Neural cell (in vitro differentiated cells): ENCODE measurements around the gene GABRR1. TPM values are rescaled to one million over a fixed set of nuclear protein-coding genes. Genes with fewer than 3 reads are reported as not detected.

Source experiments
- H2AFZ ChIP-seq: fragments of 200-600, 300-800 bp; sonication (generic), shearing (Covaris generic); 2 replicates; pipeline ENCODE4 v1.6.0; 2014; ENCODE audit warnings: low read depth, mild to moderate bottlenecking, antibody characterized with exemption, low read length, moderate library complexity
- H3F3A ChIP-seq: fragments of 200-600 bp; shearing (Covaris generic); 2 replicates; pipeline ENCODE4 v1.6.1; 2016; ENCODE audit warnings: mild to moderate bottlenecking, moderate library complexity, mixed read lengths, antibody characterized with exemption, low read length; ENCODE audit not compliant: insufficient read depth, poor library complexity, severe bottlenecking
- H3K27ac ChIP-seq: fragments of 200-600, 300-800 bp; sonication (generic), shearing (Covaris generic); 2 replicates; pipeline ENCODE4 v1.5.1; 2014; ENCODE audit warnings: mild to moderate bottlenecking, low read length, moderate library complexity
- H3K27me3 ChIP-seq: fragments of 300-800, 200-600 bp; sonication (generic), shearing (Covaris generic); 2 replicates; pipeline ENCODE4 v1.6.0; 2014; ENCODE audit warnings: mild to moderate bottlenecking, low read depth, low read length, moderate library complexity; ENCODE audit not compliant: insufficient read depth
- H3K36me3 ChIP-seq: fragments of 300-800, 200-600 bp; sonication (generic), shearing (Covaris generic); 2 replicates; pipeline ENCODE4 v1.5.1; 2014; ENCODE audit warnings: mild to moderate bottlenecking, antibody characterized with exemption, low read length, moderate library complexity; ENCODE audit not compliant: insufficient read depth
- H3K4me2 ChIP-seq: fragments of 300-800, 200-600 bp; sonication (generic), shearing (Covaris generic); 2 replicates; pipeline ENCODE4 v1.6.0; 2014; ENCODE audit warnings: mild to moderate bottlenecking, low read length
- H3K4me3 ChIP-seq: fragments of 300-800, 200-600 bp; sonication (generic), shearing (Covaris generic); 2 replicates; pipeline ENCODE4 v1.5.1; 2014; ENCODE audit warnings: mild to moderate bottlenecking, low read length, moderate library complexity
- H3K79me2 ChIP-seq: fragments of 200-600 bp; shearing (Covaris generic); replicated peaks from 2 replicates; pipeline ENCODE4 v1.6.0; 2014; ENCODE audit warnings: mild to moderate bottlenecking, low read length, moderate library complexity; ENCODE audit not compliant: insufficient read depth
- H3K9ac ChIP-seq: fragments of 300-800, 200-600 bp; sonication (generic), shearing (Covaris generic); 2 replicates; pipeline ENCODE4 v1.6.1; 2016; ENCODE audit warnings: mild to moderate bottlenecking, low read length, mixed read lengths
- H3K9me2 ChIP-seq: fragments of 200-600 bp; shearing (Covaris generic); 2 replicates; pipeline ENCODE4 v1.6.1; 2016; ENCODE audit warnings: mild to moderate bottlenecking, low read length, mixed read lengths; ENCODE audit not compliant: insufficient read depth
- H3K9me3 ChIP-seq: fragments of 200-600, 300-800 bp; sonication (generic), shearing (Covaris generic); 2 replicates; pipeline ENCODE4 v1.6.1; 2016; ENCODE audit warnings: mild to moderate bottlenecking, mixed run types, low read length, moderate library complexity, mixed read lengths
- H4K20me1 ChIP-seq: fragments of 200-600 bp; shearing (Covaris generic); 2 replicates; pipeline ENCODE4 v1.6.1; 2016; ENCODE audit warnings: mild to moderate bottlenecking, mixed run types; ENCODE audit not compliant: insufficient read depth
- EP300 ChIP-seq: fragments of 450-650 bp; conservative IDR thresholded peaks from 2 replicates; pipeline ENCODE4 v1.6.1; 2014; ENCODE audit warnings: antibody characterized with exemption, mild to moderate bottlenecking, moderate library complexity; ENCODE audit not compliant: poor library complexity, severe bottlenecking
- EZH2 ChIP-seq: fragments of 200-600, 300-800 bp; shearing (Covaris generic), sonication (generic); IDR thresholded peaks from 2 replicates; pipeline ENCODE4 v1.6.1; 2014; ENCODE audit warnings: antibody characterized with exemption, low read length, borderline replicate concordance, mild to moderate bottlenecking; ENCODE audit not compliant: insufficient read depth, poor library complexity, severe bottlenecking
- MXI1 ChIP-seq: fragments of 450-650 bp; conservative IDR thresholded peaks from 2 replicates; pipeline ENCODE4 v1.6.1; 2014; ENCODE audit warnings: antibody characterized with exemption, mild to moderate bottlenecking; ENCODE audit not compliant: poor library complexity, severe bottlenecking
- POLR2AphosphoS5 ChIP-seq: IDR thresholded peaks from 2 replicates; pipeline ENCODE4 v1.6.1; 2012
- RAD21 ChIP-seq: fragments of 450-650 bp; conservative IDR thresholded peaks from 2 replicates; pipeline ENCODE4 v1.6.1; 2014; ENCODE audit warnings: antibody characterized with exemption, mild to moderate bottlenecking, moderate library complexity
- REST ChIP-seq: IDR thresholded peaks from 2 replicates; pipeline ENCODE4 v1.6.1; 2012; ENCODE audit warnings: borderline replicate concordance
- SMC3 ChIP-seq: fragments of 450-650 bp; conservative IDR thresholded peaks from 2 replicates; pipeline ENCODE4 v1.6.1; 2014; ENCODE audit warnings: antibody characterized with exemption, mild to moderate bottlenecking, moderate library complexity; ENCODE audit not compliant: poor library complexity
- TAF1 ChIP-seq: IDR thresholded peaks from 2 replicates; pipeline ENCODE4 v1.6.1; 2012; ENCODE audit warnings: low read depth
- polyA plus RNA-seq: library from polyadenylated mRNA; depleted of rRNA; stranded (reverse); fragments of >200 nt; gene quantifications from 2 replicates; pipeline ENCODE4 v1.2.3, GENCODE V29; 2014
- TF ChIP-seq, protein P1 (sequence below): fragments of 450-650 bp; IDR thresholded peaks from 2 replicates; pipeline ENCODE4 v1.5.1; 2014; ENCODE audit warnings: antibody characterized with exemption, mild to moderate bottlenecking, moderate library complexity; ENCODE audit not compliant: poor library complexity, severe bottlenecking

GABRR1 gene
- polyA plus RNA-seq, 1 donor from 2014 or later: not detected

- Histone ChIP-seq H3K79me2 (no peaks in the 10 kb centered on the region), H3K4me2 (no peak overlapping the region), H3K27ac (no peak overlapping the region), H3K9me3 (no peaks in the 10 kb centered on the region), H3K4me3 (no peak overlapping the region), H3K9ac (no peak overlapping the region), H3K27me3 (no peaks in the 10 kb centered on the region), H3K9me2 (no peaks in the 10 kb centered on the region), H3F3A (no peaks in the 10 kb centered on the region), H2AFZ (no peak overlapping the region), H4K20me1 (no peaks in the 10 kb centered on the region), H3K36me3 (no peaks in the 10 kb centered on the region)
- TF ChIP-seq, protein P1, sequence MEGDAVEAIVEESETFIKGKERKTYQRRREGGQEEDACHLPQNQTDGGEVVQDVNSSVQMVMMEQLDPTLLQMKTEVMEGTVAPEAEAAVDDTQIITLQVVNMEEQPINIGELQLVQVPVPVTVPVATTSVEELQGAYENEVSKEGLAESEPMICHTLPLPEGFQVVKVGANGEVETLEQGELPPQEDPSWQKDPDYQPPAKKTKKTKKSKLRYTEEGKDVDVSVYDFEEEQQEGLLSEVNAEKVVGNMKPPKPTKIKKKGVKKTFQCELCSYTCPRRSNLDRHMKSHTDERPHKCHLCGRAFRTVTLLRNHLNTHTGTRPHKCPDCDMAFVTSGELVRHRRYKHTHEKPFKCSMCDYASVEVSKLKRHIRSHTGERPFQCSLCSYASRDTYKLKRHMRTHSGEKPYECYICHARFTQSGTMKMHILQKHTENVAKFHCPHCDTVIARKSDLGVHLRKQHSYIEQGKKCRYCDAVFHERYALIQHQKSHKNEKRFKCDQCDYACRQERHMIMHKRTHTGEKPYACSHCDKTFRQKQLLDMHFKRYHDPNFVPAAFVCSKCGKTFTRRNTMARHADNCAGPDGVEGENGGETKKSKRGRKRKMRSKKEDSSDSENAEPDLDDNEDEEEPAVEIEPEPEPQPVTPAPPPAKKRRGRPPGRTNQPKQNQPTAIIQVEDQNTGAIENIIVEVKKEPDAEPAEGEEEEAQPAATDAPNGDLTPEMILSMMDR: no peak
- no peak for TF ChIP-seq SMC3
- no peak for TF ChIP-seq TAF1
- no peak for TF ChIP-seq EZH2
- no peak for TF ChIP-seq MXI1
- no peak for TF ChIP-seq RAD21
- TF ChIP-seq POLR2AphosphoS5: no peak
- TF ChIP-seq EP300: no peak
- TF ChIP-seq REST: no peak
Measured at GRCh38 chr6:89133981-89134380, 83.2 kb downstream of the GABRR1 start.

GRCh38 chr6:89132057-89132456 is 85.1 kb downstream of the GABRR1 start:
- no peaks in the 10 kb centered on the region for H3K9me2 ChIP-seq

More at GRCh38 chr6:89132057-89132456, 85.1 kb downstream of the GABRR1 start:
- no peaks in the 10 kb centered on the region for H3K9me3 ChIP-seq
- no peaks in the 10 kb centered on the region for H3K27me3 ChIP-seq
- H3K4me2 ChIP-seq: no peak overlapping the region
- no peaks in the 10 kb centered on the region for H4K20me1 ChIP-seq
- no peaks in the 10 kb centered on the region for H3K79me2 ChIP-seq
- H2AFZ ChIP-seq: no peak overlapping the region
- no peak overlapping the region for H3K9ac ChIP-seq
- no peaks in the 10 kb centered on the region for H3K36me3 ChIP-seq
- no peak overlapping the region for H3K27ac ChIP-seq
- no peak overlapping the region for H3K4me3 ChIP-seq
- no peaks in the 10 kb centered on the region for H3F3A ChIP-seq
- TF ChIP-seq MXI1 (no peak), SMC3 (no peak)
- TF ChIP-seq, protein P1: no peak
